GM20431 (cell line): ENCODE results near the gene HSPB9.

ENCODE experiments used
- in situ Hi-C: fragments of 300-500 bp; cut with MseI, MboI; formaldehyde crosslinking; loops from one replicate; pipeline ENCODE4 v1.15.0; 2020; ENCODE audit warnings: low sequenced_read_pairs; ENCODE audit not compliant: unreplicated experiment

HSPB9 gene

GRCh38 chr17:42171831-42172230 lies 49.2 kb downstream of the HSPB9 start:
- in situ Hi-C loops: no loop called here
